GM10847 (cell line): ENCODE data around the gene RPL10.

Experiments used
- POLR2A ChIP-seq: IDR thresholded peaks from 2 replicates; pipeline ENCODE4 v1.6.1; 2011; ENCODE audit not compliant: insufficient read length; ENCODE audit errors: extremely low read depth

Gene RPL10

DNA sequence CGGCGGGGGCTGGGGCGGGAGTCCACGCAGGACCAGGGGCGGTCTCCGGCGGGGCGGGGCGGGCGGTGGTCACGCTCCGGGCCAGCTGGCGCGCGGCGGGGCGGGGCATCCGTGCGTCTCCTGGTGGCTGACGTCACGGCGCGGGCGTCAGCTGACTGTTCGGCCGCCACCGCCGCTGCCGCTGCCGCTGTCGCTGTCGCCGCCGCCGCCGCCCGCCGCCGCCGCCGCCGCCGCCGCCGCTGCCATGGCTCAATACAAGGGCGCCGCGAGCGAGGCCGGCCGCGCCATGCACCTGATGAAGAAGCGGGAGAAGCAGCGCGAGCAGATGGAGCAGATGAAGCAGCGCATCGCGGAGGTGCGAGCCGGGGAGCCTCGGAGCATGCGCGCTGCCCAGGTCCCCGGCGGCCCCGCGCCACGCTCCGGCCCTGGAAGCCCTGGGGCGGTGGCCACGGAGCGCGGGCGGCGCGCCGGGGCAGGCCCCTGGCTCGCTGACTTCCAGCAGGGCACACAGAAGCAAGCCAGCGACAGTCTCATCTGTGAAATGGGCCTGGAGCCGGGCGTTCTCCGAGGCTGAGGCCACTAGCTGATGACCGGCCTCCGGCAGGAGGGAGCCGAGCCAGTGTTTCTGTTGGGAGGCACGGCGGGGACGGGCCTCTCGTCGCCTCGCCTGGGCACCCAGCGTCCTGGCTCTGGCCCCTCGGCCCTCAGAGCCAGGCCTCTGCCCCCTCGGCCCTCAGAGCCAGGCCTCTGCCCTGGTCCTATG, 46.0 kb downstream of the RPL10 start, which contains the start of gene FAM50A:
FAM50A (plus strand) TSS at position 150 of the 763 bp plus-strand sequence; CDS start at position 245, 95 bp downstream.
- TF ChIP-seq POLR2A: no peak

DNA sequence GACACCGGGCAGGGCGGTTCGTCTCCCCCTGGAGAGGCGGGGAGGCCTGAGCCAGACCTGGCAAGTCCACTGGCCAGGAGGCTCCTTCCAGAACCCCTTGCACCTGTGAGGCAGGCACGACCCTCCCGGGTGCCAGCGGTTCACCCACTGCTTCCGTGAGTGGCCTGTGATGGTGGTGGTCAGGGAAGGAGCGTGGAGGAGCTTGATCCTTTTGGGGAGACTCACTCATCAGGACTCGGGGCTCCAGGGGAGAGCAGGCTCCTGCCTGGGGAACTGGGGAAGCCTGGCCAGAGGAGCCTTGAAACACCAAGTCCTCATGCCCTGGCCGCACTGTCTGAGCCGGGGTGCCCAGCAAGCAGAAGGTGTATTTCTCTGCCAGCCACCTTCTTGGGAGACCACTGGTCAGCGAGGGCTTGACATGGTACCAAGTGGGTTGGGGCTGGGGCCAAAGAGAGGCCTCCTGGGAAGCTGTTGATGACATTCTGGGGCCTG, 46.6 kb downstream of the RPL10 start:
- TF ChIP-seq POLR2A: no peak

DNA sequence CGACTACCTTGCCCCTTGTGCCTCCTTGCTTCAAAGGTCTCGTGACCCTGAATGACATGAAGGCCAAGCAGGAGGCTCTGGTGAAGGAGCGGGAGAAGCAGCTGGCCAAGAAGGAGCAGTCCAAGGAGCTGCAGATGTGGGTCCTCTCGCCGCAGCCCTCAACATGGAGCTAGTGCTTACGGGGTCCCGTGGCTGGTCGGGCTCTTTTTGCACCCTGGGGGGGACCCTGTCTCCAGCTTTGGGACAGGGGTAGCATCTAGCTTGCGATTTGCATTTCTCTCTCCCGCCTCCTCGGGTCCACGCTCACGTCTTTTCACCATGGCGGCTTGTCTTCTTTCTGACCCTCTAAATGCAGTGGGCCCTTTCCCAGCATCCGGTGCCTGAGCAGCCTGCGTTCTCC, 47.6 kb downstream of the RPL10 start:
- TF ChIP-seq POLR2A: no peak

DNA sequence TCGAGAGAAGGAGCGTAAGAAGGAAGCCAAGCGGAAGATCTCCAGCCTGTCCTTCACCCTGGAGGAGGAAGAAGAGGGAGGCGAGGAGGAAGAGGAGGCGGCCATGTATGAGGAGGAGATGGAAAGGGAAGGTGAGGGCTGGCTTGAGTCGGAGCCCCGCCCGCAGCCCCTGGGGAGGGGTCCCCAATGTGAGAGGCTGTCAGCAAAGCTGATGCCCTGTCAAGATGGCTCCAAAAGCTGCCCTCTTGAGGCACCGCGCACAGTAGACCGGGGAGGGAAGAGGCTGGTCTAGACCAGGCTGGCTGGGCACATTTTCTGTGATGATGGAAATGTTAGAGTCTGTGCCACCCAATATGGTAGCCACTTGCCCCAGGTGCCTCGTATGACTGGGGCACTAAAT, 48.3 kb downstream of the RPL10 start:
- TF ChIP-seq POLR2A: no peak

DNA sequence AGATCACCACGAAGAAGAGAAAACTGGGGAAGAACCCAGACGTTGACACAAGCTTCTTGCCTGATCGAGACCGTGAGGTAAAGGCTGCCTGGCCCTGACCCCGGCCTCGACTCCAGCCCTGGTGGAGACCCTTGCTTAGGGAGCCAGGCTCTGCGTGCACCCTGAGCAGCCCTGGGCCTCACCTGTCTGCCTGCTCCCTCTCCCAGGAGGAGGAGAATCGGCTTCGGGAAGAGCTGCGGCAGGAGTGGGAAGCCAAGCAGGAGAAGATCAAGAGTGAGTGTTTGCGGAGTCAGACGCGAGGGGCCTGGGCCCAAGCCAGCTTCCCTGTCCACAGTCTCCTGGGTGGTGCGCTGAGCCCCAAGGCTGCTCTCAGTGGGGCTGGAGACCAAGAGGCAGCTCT, 50.3 kb downstream of the RPL10 start:
- TF ChIP-seq POLR2A: no peak

DNA sequence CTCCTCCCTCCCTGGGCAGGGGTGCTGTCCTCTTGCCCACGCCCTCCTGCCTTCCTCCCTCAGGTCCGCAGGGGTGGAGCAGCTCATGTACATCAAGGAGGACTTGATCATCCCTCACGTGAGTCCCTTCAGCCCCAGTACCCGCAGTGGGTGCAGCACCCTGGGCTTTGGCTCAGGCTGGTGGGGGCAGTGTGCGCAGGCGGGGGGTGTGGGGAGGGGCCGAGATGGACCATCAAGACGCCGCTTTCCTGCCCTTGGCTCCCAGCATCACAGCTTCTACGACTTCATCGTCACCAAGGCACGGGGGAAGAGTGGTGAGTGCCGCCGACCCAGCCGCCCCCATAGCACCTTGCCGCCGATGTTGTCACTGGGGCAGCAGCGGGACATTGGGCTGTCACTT, 51.4 kb downstream of the RPL10 start:
- TF ChIP-seq POLR2A: no peak

DNA sequence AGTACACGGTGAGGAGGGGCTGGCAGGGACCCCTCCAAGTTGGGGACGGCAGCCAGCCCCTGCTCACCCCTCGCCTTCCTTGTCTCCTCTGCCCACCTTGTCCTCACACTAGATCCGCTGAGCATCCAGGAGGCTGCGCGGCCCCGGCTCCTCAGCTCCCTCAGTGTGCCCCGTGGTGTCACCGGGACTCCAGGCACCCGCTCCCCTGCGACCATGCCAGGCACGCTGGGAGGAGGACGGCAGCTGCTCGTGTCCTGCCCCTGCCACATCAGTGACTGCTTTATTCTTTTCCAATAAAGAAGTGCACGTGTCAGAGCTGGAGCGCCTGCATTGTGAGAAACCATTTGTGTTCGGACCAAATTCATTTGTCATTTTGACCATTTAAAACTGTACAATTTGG, 52.1 kb downstream of the RPL10 start:
- TF ChIP-seq POLR2A: no peak
